K562 (cell line): ENCODE measurements around the gene CFAP20. TPM values are rescaled to one million over a fixed set of nuclear protein-coding genes. Genes with fewer than 3 reads are reported as not detected.

Experiments used
- CREM ChIP-seq: IDR thresholded peaks from 2 replicates; pipeline ENCODE4 v1.6.1; 2014; ENCODE audit warnings: antibody characterized with exemption, low read depth
- ESRRA ChIP-seq: fragments of 450-650 bp; IDR thresholded peaks from 2 replicates; pipeline ENCODE4 v1.6.1; 2014; ENCODE audit warnings: low read depth, mild to moderate bottlenecking, moderate library complexity, borderline replicate concordance
- FOXJ2 ChIP-seq: fragments of 200-800 bp; sonication (Bioruptor generic); IDR thresholded peaks from 2 replicates; pipeline ENCODE4 v1.6.1; 2016; ENCODE audit warnings: missing genetic modification characterization, missing compliant biosample characterization
- FOXK1 ChIP-seq: sonication (generic); formaldehyde crosslinking; IDR thresholded peaks from 2 replicates; pipeline ENCODE4 v1.8.0; 2022; ENCODE audit warnings: missing genetic modification reagents, mild to moderate bottlenecking, borderline replicate concordance
- GTF2F1 ChIP-seq: IDR thresholded peaks from 2 replicates; pipeline ENCODE4 v1.6.1; 2011; ENCODE audit warnings: low read depth, low read length, improper control_type of control experiment
- NBN ChIP-seq: fragments of 450-650 bp; IDR thresholded peaks from 2 replicates; pipeline ENCODE4 v1.6.1; 2016; ENCODE audit warnings: low read depth, mild to moderate bottlenecking
- NFATC3 ChIP-seq: fragments of 450-650 bp; IDR thresholded peaks from 2 replicates; pipeline ENCODE4 v1.6.1; 2017; ENCODE audit warnings: mild to moderate bottlenecking
- NRF1 ChIP-seq, 2 experiments: fragments of 450-650 bp; IDR thresholded peaks in 1 of 2; conservative IDR thresholded peaks in 1 of 2; 2 replicates each; pipeline ENCODE4 v1.6.1; 2014; ENCODE audit warnings: mild to moderate bottlenecking in 2 of 2
- PPARD ChIP-seq: fragments of 250-450 bp; sonication (Bioruptor Pico); IDR thresholded peaks from 2 replicates; pipeline ENCODE4 v1.8.0; 2022; ENCODE audit warnings: inconsistent platforms, mild to moderate bottlenecking, moderate library complexity
- RAD21 ChIP-seq, 2 experiments: fragments of 250-450 bp in 1 of 2; fragments of 450-650 bp in 1 of 2; sonication (Bioruptor Pico) in 1 of 2; formaldehyde crosslinking in 1 of 2; IDR thresholded peaks in 1 of 2; conservative IDR thresholded peaks in 1 of 2; 2 replicates each; pipeline versions ENCODE4 v1.4.0 to v1.8.0; 2020 to 2022; ENCODE audit warnings: mild to moderate bottlenecking in 2 of 2, moderate library complexity in 1 of 2
- RFX1 ChIP-seq: fragments of 450-650 bp; IDR thresholded peaks from 2 replicates; pipeline ENCODE4 v1.6.1; 2016; ENCODE audit warnings: mild to moderate bottlenecking, moderate library complexity
- YY1 ChIP-seq, 3 experiments: IDR thresholded peaks; 2 replicates each; pipeline ENCODE4 v1.6.1; 2011; ENCODE audit warnings: low read length in 2 of 3, mild to moderate bottlenecking in 2 of 3, moderate library complexity in 2 of 3, borderline replicate concordance in 1 of 3, control low read depth in 1 of 3, low read depth in 1 of 3; ENCODE audit not compliant: insufficient read depth in 3 of 3, insufficient replicate concordance in 2 of 3, control insufficient read depth in 1 of 3, insufficient read length in 1 of 3; ENCODE audit errors: extremely low read depth in 1 of 3
- ZNF589 ChIP-seq: fragments of 200-800 bp; sonication (Bioruptor generic); IDR thresholded peaks from 2 replicates; pipeline ENCODE4 v1.6.1; 2016; ENCODE audit warnings: low read depth, missing genetic modification characterization, missing compliant biosample characterization
- polyA plus RNA-seq, 8 experiments: library from polyadenylated mRNA; depleted of rRNA in 4 of 8; stranded (reverse) in 5 of 8; unstranded in 3 of 8; fragments of >200 nt; fragmentation: Nextera tagmentation in 2 of 8; fragmentation: Illumina TruSeq in 1 of 8; extraction: Ambion mirVana in 2 of 8; extraction: Trizol in 1 of 8; gene quantifications; 2 replicates each; pipeline versions ENCODE4 v1.2.1 to v1.2.3, GENCODE V29; 2011 to 2014; ENCODE audit warnings: inconsistent platforms in 1 of 8, missing spikeins in 1 of 8
- total RNA-seq, 7 experiments: library from RNA; depleted of rRNA in 6 of 7; stranded (reverse); fragments of >200 nt in 6 of 7; fragmentation: Illumina TruSeq in 2 of 7; extraction: Trizol in 2 of 7; gene quantifications; 2 replicates each; pipeline versions ENCODE4 v1.2.1 to v1.2.3, GENCODE V29; 2011 to 2021; ENCODE audit warnings: low replicate concordance in 1 of 7
- TF ChIP-seq, protein P1 (sequence below), 3 experiments: IDR thresholded peaks in 2 of 3; conservative IDR thresholded peaks in 1 of 3; 2 replicates each; pipeline ENCODE4 v1.5.1; 2011 to 2012; ENCODE audit warnings: low read length in 3 of 3, mild to moderate bottlenecking in 3 of 3, control low read depth in 2 of 3, improper control_type of control experiment in 1 of 3, inconsistent platforms in 1 of 3, low read depth in 1 of 3, mixed read lengths in 1 of 3, moderate library complexity in 1 of 3; ENCODE audit not compliant: insufficient read depth in 2 of 3
- TF ChIP-seq, protein P2 (sequence below): sonication (generic); formaldehyde crosslinking; IDR thresholded peaks from 2 replicates; pipeline ENCODE4 v1.4.0; 2020; ENCODE audit warnings: mild to moderate bottlenecking, missing genetic modification reagents
- TF ChIP-seq, protein P3 (sequence below), 2 experiments: fragments of 450-650 bp; conservative IDR thresholded peaks; 2 replicates each; pipeline ENCODE4 v1.6.1; 2017; ENCODE audit warnings: mild to moderate bottlenecking in 2 of 2, moderate library complexity in 2 of 2
- TF ChIP-seq, protein P4 (sequence below): fragments of 250-450 bp; sonication (Bioruptor Pico); IDR thresholded peaks from 2 replicates; pipeline ENCODE4 v1.4.0; 2020; ENCODE audit warnings: mild to moderate bottlenecking, moderate library complexity

CFAP20 gene
- total and polyA plus RNA-seq, 9 of the 15 experiments (the other 6 are each of a cell fraction or from before 2014, with no cell fraction given), result 20.5 to 90.5 (median 75.3) TPM

DNA sequence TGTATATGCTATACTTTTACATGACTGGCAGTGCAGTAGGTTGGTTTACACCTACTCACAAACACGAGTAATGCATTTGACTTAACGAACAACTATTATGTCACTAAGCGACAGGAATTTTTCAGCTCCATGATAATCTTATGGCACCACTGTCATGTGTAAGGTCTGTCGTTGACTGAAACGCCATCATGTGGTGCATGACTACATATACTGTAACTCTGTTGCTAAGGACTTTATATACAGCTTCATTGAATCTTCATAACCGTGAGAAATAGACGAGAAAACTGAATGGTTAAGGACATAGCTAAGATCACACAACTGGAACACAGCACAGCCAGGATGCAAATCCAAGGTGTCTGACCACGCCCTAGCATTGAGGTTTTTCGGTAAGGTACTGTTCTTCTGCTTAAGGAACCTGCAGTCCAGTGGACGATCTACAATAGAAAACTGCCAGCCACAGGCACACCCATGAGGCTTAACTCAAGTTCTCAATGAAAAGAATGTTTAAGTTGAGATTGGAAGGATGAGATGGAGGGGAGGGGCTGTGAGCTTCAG lies 3.3 kb downstream of the CFAP20 start (continued):
- TF ChIP-seq FOXJ2, result peak; percentile 68; the same call in 1 of the 2 replicates
- 0 out of 2 replicates have a peak, but pooled peaks have one; percentile 28 for TF ChIP-seq CREM
- TF ChIP-seq, protein P1, sequence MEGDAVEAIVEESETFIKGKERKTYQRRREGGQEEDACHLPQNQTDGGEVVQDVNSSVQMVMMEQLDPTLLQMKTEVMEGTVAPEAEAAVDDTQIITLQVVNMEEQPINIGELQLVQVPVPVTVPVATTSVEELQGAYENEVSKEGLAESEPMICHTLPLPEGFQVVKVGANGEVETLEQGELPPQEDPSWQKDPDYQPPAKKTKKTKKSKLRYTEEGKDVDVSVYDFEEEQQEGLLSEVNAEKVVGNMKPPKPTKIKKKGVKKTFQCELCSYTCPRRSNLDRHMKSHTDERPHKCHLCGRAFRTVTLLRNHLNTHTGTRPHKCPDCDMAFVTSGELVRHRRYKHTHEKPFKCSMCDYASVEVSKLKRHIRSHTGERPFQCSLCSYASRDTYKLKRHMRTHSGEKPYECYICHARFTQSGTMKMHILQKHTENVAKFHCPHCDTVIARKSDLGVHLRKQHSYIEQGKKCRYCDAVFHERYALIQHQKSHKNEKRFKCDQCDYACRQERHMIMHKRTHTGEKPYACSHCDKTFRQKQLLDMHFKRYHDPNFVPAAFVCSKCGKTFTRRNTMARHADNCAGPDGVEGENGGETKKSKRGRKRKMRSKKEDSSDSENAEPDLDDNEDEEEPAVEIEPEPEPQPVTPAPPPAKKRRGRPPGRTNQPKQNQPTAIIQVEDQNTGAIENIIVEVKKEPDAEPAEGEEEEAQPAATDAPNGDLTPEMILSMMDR (IDR thresholded peaks at IDR 0.05 in 2 of 3, conservative IDR thresholded peaks at IDR 0.05 in 1 of 3; ENCODE audit: insufficient read depth in 2 of 3, low read depth in 1 of 3, low read length in 3 of 3), result peak in 1 of 3 experiments; percentile 11; a peak in 1 of 6 replicates
- peak; percentile 63 for TF ChIP-seq RFX1
- no peak for TF ChIP-seq ESRRA
- TF ChIP-seq, protein P2, sequence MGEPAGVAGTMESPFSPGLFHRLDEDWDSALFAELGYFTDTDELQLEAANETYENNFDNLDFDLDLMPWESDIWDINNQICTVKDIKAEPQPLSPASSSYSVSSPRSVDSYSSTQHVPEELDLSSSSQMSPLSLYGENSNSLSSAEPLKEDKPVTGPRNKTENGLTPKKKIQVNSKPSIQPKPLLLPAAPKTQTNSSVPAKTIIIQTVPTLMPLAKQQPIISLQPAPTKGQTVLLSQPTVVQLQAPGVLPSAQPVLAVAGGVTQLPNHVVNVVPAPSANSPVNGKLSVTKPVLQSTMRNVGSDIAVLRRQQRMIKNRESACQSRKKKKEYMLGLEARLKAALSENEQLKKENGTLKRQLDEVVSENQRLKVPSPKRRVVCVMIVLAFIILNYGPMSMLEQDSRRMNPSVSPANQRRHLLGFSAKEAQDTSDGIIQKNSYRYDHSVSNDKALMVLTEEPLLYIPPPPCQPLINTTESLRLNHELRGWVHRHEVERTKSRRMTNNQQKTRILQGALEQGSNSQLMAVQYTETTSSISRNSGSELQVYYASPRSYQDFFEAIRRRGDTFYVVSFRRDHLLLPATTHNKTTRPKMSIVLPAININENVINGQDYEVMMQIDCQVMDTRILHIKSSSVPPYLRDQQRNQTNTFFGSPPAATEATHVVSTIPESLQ, result no peak
- TF ChIP-seq GTF2F1, result no peak
- TF ChIP-seq NRF1 (conservative IDR thresholded peaks at IDR 0.05 in 1 of 2, IDR thresholded peaks at IDR 0.05 in 1 of 2), result no peak
- TF ChIP-seq, protein P3, sequence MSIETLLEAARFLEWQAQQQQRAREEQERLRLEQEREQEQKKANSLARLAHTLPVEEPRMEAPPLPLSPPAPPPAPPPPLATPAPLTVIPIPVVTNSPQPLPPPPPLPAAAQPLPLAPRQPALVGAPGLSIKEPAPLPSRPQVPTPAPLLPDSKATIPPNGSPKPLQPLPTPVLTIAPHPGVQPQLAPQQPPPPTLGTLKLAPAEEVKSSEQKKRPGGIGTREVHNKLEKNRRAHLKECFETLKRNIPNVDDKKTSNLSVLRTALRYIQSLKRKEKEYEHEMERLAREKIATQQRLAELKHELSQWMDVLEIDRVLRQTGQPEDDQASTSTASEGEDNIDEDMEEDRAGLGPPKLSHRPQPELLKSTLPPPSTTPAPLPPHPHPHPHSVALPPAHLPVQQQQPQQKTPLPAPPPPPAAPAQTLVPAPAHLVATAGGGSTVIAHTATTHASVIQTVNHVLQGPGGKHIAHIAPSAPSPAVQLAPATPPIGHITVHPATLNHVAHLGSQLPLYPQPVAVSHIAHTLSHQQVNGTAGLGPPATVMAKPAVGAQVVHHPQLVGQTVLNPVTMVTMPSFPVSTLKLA (conservative IDR thresholded peaks at IDR 0.05), result peak in 1 of 2 experiments; percentile 22; a peak in 1 of 4 replicates
- no peak for TF ChIP-seq PPARD (CRISPR knock-in tag)
- peak in 1 of 2 experiments; percentile 36; a peak in 1 of 4 replicates for TF ChIP-seq RAD21 (CRISPR knock-in tag; conservative IDR thresholded peaks at IDR 0.05 in 1 of 2, IDR thresholded peaks at IDR 0.05 in 1 of 2)
- no peak for TF ChIP-seq ZNF589 (CRISPR knock-in tag)
- TF ChIP-seq NFATC3, result no peak
- TF ChIP-seq, protein P4, sequence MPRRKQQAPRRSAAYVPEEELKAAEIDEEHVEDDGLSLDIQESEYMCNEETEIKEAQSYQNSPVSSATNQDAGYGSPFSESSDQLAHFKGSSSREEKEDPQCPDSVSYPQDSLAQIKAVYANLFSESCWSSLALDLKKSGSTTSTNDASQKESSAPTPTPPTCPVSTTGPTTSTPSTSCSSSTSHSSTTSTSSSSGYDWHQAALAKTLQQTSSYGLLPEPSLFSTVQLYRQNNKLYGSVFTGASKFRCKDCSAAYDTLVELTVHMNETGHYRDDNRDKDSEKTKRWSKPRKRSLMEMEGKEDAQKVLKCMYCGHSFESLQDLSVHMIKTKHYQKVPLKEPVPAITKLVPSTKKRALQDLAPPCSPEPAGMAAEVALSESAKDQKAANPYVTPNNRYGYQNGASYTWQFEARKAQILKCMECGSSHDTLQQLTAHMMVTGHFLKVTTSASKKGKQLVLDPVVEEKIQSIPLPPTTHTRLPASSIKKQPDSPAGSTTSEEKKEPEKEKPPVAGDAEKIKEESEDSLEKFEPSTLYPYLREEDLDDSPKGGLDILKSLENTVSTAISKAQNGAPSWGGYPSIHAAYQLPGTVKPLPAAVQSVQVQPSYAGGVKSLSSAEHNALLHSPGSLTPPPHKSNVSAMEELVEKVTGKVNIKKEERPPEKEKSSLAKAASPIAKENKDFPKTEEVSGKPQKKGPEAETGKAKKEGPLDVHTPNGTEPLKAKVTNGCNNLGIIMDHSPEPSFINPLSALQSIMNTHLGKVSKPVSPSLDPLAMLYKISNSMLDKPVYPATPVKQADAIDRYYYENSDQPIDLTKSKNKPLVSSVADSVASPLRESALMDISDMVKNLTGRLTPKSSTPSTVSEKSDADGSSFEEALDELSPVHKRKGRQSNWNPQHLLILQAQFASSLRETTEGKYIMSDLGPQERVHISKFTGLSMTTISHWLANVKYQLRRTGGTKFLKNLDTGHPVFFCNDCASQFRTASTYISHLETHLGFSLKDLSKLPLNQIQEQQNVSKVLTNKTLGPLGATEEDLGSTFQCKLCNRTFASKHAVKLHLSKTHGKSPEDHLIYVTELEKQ (CRISPR knock-in tag), result no peak
- no peak for TF ChIP-seq YY1 (IDR thresholded peaks at IDR 0.05; ENCODE audit: borderline replicate concordance in 1 of 3, control insufficient read depth in 1 of 3, extremely low read depth in 1 of 3, insufficient read depth in 3 of 3, insufficient read length in 1 of 3, insufficient replicate concordance in 2 of 3, low read depth in 1 of 3, low read length in 2 of 3)
- no peak for TF ChIP-seq NBN
- TF ChIP-seq FOXK1 (CRISPR knock-in tag), result no peak
